ENCODE measurements around the gene DPEP1. TPM values are rescaled to one million over a fixed set of nuclear protein-coding genes. Genes with fewer than 3 reads are reported as not detected.

The DPEP1 gene
- total RNA-seq, 1 experiment from 2014 or later: 1.1 TPM

GRCh38 chr16:89672177-89672941 is 58.9 kb downstream of the DPEP1 start:
- ChIA-PET RAD21 (ENCODE audit: low non-redundant PET in 1 of 2, low total read pairs in 2 of 2, uncharacterized antibody in 2 of 2, unreplicated experiment in 2 of 2) (no interaction called here), CTCF (no interaction called here), POLR2A (no interaction called here)
- BruUV-seq (replicated peaks): no TSS peak
- H3K9me3 ChIP-seq (ENCODE audit: control insufficient read depth in 1 of 2, insufficient read depth in 1 of 2, low read depth in 1 of 2, low read length in 2 of 2): peaks cover 4 to 6% of the 10 kb centered on the region in 2 experiments; a peak in 2 of 4 replicates
- H3K4me3 ChIP-seq (replicated peaks in 1 of 2; ENCODE audit: low read depth in 1 of 2, low read length in 2 of 2): no peak overlapping the region
- DNase-seq (ENCODE audit: low read depth, low spot score) (no peak), ATAC-seq (no peak)
- no peak overlapping the region for H2AFZ ChIP-seq (ENCODE audit: low read depth, low read length, poor library complexity, severe bottlenecking)
- H4K20me1 ChIP-seq (ENCODE audit: insufficient read depth): no peaks in the 10 kb centered on the region
- no peak overlapping the region for H3K9ac ChIP-seq (ENCODE audit: low read length)
- no peak overlapping the region for H3K27ac ChIP-seq (ENCODE audit: low read depth, low read length)
- no peak overlapping the region for H3K4me2 ChIP-seq (ENCODE audit: low read length)
- intact Hi-C loops (cut with micrococcal nuclease): no loop called here
- no peaks in the 10 kb centered on the region for H3K27me3 ChIP-seq (ENCODE audit: insufficient read depth, low read length)
- TF ChIP-seq SIN3A (IDR thresholded peaks at IDR 0.05; ENCODE audit: low read depth) (no peak), CEBPB (IDR thresholded peaks at IDR 0.05; ENCODE audit: low read depth) (no peak), EGR1 (IDR thresholded peaks at IDR 0.05; ENCODE audit: low read depth) (no peak), ZBTB33 (IDR thresholded peaks at IDR 0.05; ENCODE audit: extremely low read depth, insufficient replicate concordance, low read length) (no peak), SP1 (IDR thresholded peaks at IDR 0.05; ENCODE audit: low read depth) (no peak), YY1 (IDR thresholded peaks at IDR 0.05; ENCODE audit: extremely low read depth, insufficient replicate concordance, low read depth, low read length) (no peak), ELF1 (IDR thresholded peaks at IDR 0.05; ENCODE audit: borderline replicate concordance, low read depth) (no peak), CTCF (IDR thresholded peaks at IDR 0.05 in 2 of 3, conservative IDR thresholded peaks at IDR 0.05 in 1 of 3; ENCODE audit: borderline replicate concordance in 1 of 3, insufficient read depth in 1 of 3, low read depth in 2 of 3, low read length in 2 of 3) (no peak), RAD21 (IDR thresholded peaks at IDR 0.05; ENCODE audit: low read depth) (no peak), POLR2AphosphoS5 (IDR thresholded peaks at IDR 0.05; ENCODE audit: low read depth, low read length) (no peak), EZH2phosphoT487 (IDR thresholded peaks at IDR 0.05; ENCODE audit: borderline replicate concordance) (no peak), ZNF274 (IDR thresholded peaks at IDR 0.05; ENCODE audit: low read depth, low read length) (no peak)
- H3K36me3 ChIP-seq (ENCODE audit: control insufficient read depth in 1 of 2, insufficient read depth in 2 of 2, low read length in 2 of 2): no peaks in the 10 kb centered on the region
- H3K9me2 ChIP-seq (ENCODE audit: insufficient read depth): no peaks in the 10 kb centered on the region
- no peaks in the 10 kb centered on the region for H3K79me2 ChIP-seq (ENCODE audit: insufficient read depth, low read length)
- H3K4me1 ChIP-seq (ENCODE audit: control insufficient read depth in 1 of 2, insufficient read depth in 2 of 2, low read length in 2 of 2): peaks cover 0 to 5% of the 10 kb centered on the region in 2 experiments; a peak in 1 of 4 replicates
